Kidney epithelial cell (primary cell): ENCODE results near the gene CTSO. TPM values are rescaled to one million over a fixed set of nuclear protein-coding genes. Genes with fewer than 3 reads are reported as not detected.

ENCODE experiments used
- DNase-seq: peaks from one replicate; pipeline ENCODE4 v3.0.0-alpha.2; 2010; ENCODE audit warnings: low read depth
- H3K27me3 ChIP-seq: 2 replicates; pipeline ENCODE4 v1.6.0; 2011; ENCODE audit warnings: low read length; ENCODE audit not compliant: control insufficient read depth, insufficient read depth
- H3K36me3 ChIP-seq: 2 replicates; pipeline ENCODE4 v1.5.1; 2011; ENCODE audit warnings: low read length; ENCODE audit not compliant: control insufficient read depth, insufficient read depth
- H3K4me3 ChIP-seq: 2 replicates; pipeline ENCODE4 v1.5.1; 2011; ENCODE audit warnings: low read depth, mild to moderate bottlenecking, control low read depth, low read length
- total RNA-seq: library from RNA; depleted of rRNA; stranded (reverse); fragments of >200 nt; gene quantifications from 2 replicates; pipeline ENCODE4 v1.2.3, GENCODE V29; 2015
- TF ChIP-seq, protein P1 (sequence below): IDR thresholded peaks from 2 replicates; pipeline ENCODE4 v1.5.1; 2011; ENCODE audit warnings: mild to moderate bottlenecking, moderate library complexity, low read length, control low read depth, inconsistent platforms; ENCODE audit not compliant: insufficient read depth, poor library complexity, severe bottlenecking

Gene CTSO
- total RNA-seq, 1 donor from 2014 or later = 11.9 TPM

DNA sequence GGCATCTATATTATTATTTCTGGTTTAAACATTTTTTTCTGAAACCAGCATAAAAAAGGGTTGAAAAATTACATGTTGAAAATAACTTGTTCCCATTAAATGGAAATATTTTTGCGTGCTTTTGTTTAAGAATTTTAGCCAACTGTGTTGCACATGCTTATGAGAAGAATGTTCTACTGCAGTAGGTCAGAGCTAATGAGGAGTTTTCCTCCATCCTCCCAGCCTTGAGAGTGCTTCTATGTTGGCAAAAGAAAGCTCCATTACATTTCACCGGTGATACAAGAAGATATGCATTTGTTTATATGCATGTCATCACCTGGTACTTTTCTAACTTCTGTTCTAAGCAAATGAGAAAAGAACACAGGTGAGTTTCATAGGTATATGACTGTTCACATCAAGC, 63.7 kb downstream of the CTSO start:
- TF ChIP-seq, protein P1, sequence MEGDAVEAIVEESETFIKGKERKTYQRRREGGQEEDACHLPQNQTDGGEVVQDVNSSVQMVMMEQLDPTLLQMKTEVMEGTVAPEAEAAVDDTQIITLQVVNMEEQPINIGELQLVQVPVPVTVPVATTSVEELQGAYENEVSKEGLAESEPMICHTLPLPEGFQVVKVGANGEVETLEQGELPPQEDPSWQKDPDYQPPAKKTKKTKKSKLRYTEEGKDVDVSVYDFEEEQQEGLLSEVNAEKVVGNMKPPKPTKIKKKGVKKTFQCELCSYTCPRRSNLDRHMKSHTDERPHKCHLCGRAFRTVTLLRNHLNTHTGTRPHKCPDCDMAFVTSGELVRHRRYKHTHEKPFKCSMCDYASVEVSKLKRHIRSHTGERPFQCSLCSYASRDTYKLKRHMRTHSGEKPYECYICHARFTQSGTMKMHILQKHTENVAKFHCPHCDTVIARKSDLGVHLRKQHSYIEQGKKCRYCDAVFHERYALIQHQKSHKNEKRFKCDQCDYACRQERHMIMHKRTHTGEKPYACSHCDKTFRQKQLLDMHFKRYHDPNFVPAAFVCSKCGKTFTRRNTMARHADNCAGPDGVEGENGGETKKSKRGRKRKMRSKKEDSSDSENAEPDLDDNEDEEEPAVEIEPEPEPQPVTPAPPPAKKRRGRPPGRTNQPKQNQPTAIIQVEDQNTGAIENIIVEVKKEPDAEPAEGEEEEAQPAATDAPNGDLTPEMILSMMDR = no peak
- DNase-seq = no peak
- H3K4me3 ChIP-seq = no peak overlapping the region
- H3K27me3 ChIP-seq = no peaks in the 10 kb centered on the region
- H3K36me3 ChIP-seq = no peaks in the 10 kb centered on the region

DNA sequence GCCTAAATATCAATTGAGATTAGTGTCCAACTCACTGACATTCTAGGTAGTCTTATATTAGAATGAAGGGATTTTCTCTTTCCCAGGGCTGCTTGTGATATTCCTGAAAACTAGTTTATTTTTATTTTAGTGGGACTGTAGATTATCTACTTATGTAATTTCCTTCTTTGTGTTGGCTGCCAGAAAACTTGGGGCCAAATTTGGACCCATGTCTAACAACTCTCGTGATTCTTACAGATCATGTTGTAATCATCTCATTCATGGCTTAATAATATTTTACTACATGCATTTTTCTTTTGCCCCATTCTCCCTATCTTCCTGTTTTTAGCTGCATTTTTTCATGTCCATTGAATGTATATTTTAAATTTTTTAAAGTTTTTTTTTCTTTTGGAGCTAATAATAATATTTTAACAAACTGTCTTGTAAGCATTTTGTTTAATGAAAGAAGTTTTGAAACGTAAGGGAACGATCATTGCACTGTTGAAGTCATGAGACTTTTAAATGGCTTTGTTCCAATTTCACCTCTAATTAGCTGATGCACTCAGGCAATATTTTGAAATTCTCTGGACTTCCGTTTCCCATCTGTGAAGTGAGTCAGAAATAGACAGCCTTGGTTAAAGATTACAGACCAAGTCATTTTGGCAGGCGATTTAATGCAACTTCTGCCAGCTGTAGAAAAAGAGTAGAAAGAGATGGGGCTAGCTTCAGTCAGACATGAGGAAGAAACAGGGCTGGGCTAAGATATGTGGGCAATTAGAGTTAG, 64.5 kb downstream of the CTSO start:
- no peaks in the 10 kb centered on the region for H3K27me3 ChIP-seq
- H3K4me3 ChIP-seq = no peak overlapping the region
- TF ChIP-seq, protein P1 = no peak
- no peaks in the 10 kb centered on the region for H3K36me3 ChIP-seq
- DNase-seq = peak; percentile 85

GRCh38 chr4:155887847-155888570, 65.7 kb downstream of the CTSO start:
- no peak for DNase-seq
- Histone ChIP-seq H3K36me3 (no peaks in the 10 kb centered on the region), H3K27me3 (no peaks in the 10 kb centered on the region), H3K4me3 (no peak overlapping the region)
- TF ChIP-seq, protein P1 = no peak

GRCh38 chr4:155887045-155887444, 66.6 kb downstream of the CTSO start:
- Histone ChIP-seq H3K27me3 (no peaks in the 10 kb centered on the region), H3K4me3 (no peak overlapping the region), H3K36me3 (no peaks in the 10 kb centered on the region)
- DNase-seq = no peak
- TF ChIP-seq, protein P1 = no peak

GRCh38 chr4:155885666-155886065, 68.0 kb downstream of the CTSO start:
- no peak for DNase-seq
- H3K27me3 ChIP-seq = no peaks in the 10 kb centered on the region
- no peak overlapping the region for H3K4me3 ChIP-seq
- TF ChIP-seq, protein P1 = no peak
- no peaks in the 10 kb centered on the region for H3K36me3 ChIP-seq

GRCh38 chr4:155883895-155884294, 69.8 kb downstream of the CTSO start:
- TF ChIP-seq, protein P1 = no peak
- no peak overlapping the region for H3K4me3 ChIP-seq

More at GRCh38 chr4:155883895-155884294, 69.8 kb downstream of the CTSO start:
- Histone ChIP-seq H3K36me3 (no peaks in the 10 kb centered on the region), H3K27me3 (no peaks in the 10 kb centered on the region)
- DNase-seq = no peak
